T-helper 1 cell treated with Interleukin-12 subunit alpha and Interleukin-12 subunit beta and Interleukin-4 antibody, amounts not matched to agents 30 μg/mL and 1 μg/mL, for 36 hours (primary cell): Measurements from ENCODE around the gene TSC22D2.
"Not testable (repeated sequence)": the region's sequence is repeated elsewhere in the genome, so short reads cannot be mapped to it uniquely, and the experiment has no call there.

Source experiments
- H3K27ac Mint-ChIP-seq: one replicate; pipeline ENCODE4 v1.8.0; 2021; ENCODE audit warnings: mild to moderate bottlenecking, mixed read lengths
- H3K27me3 Mint-ChIP-seq: one replicate; pipeline ENCODE4 v1.8.0; 2021; ENCODE audit warnings: low read depth, mixed read lengths
- H3K36me3 Mint-ChIP-seq: one replicate; pipeline ENCODE4 v1.8.0; 2021; ENCODE audit warnings: low read depth, mixed read lengths
- H3K4me1 Mint-ChIP-seq: one replicate; pipeline ENCODE4 v1.8.0; 2021; ENCODE audit warnings: low read depth, mixed read lengths
- H3K4me3 Mint-ChIP-seq: one replicate; pipeline ENCODE4 v1.8.0; 2021; ENCODE audit warnings: mild to moderate bottlenecking, moderate library complexity, mixed read lengths
- H3K9me3 Mint-ChIP-seq: one replicate; pipeline ENCODE4 v1.8.0; 2021; ENCODE audit warnings: mixed read lengths

Gene TSC22D2

DNA sequence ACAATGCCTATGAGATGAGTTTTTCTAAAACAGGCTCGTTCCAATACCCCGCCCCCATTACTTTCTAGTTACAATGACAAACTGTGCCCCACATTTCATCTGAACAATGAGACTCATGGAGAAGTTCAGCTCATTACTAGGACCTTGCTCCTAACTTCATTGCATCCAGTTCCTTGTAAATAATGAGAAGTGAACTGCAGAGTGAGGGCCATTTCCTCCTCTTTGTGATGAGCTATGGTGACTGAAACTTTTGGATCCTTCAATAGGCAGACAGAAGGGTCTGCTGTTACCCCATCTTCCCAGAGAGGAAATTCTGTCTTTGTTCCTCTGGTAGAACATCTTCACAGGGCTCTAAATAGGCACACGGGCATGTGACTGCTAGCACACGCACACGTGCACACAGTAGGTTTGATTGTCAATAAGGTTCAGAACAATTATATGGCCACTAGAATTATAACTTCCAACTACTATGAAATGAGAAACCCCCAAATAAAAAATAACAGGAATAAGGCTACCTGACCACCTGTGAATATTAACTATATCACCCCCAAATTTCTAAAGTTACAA lies 86.4 kb downstream of the TSC22D2 start:
- no peak overlapping the region for H3K27ac Mint-ChIP-seq
- H3K27me3 Mint-ChIP-seq: peaks cover 7% of the 10 kb centered on the region
- H3K9me3 Mint-ChIP-seq: no peaks in the 10 kb centered on the region
- no peaks in the 10 kb centered on the region for H3K4me1 Mint-ChIP-seq
- H3K4me3 Mint-ChIP-seq: no peak overlapping the region
- H3K36me3 Mint-ChIP-seq: no peaks in the 10 kb centered on the region

DNA sequence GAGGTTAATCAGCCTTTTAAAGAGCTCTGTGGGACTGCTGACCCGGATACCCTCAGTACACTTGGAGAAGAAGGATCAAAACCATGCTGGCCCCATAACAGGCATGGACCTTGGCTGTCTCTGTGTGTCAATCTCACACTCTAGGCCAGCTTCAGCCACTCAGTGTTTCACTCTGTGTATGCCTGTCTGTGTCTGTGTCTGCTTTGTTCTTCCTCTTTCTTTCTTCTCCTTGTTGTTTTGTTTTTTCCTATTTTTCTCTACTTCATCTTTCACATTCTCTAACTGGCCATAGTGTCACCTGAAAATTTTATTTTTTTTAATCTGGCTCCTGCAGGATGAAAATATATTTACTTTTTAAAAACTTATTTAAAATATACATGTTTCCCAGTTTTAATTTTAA lies 87.1 kb downstream of the TSC22D2 start:
- Mint-ChIP-seq H3K9me3 (no peaks in the 10 kb centered on the region), H3K36me3 (no peaks in the 10 kb centered on the region), H3K4me3 (no peak overlapping the region), H3K27me3 (peaks cover 7% of the 10 kb centered on the region), H3K4me1 (no peaks in the 10 kb centered on the region), H3K27ac (no peak overlapping the region)

DNA sequence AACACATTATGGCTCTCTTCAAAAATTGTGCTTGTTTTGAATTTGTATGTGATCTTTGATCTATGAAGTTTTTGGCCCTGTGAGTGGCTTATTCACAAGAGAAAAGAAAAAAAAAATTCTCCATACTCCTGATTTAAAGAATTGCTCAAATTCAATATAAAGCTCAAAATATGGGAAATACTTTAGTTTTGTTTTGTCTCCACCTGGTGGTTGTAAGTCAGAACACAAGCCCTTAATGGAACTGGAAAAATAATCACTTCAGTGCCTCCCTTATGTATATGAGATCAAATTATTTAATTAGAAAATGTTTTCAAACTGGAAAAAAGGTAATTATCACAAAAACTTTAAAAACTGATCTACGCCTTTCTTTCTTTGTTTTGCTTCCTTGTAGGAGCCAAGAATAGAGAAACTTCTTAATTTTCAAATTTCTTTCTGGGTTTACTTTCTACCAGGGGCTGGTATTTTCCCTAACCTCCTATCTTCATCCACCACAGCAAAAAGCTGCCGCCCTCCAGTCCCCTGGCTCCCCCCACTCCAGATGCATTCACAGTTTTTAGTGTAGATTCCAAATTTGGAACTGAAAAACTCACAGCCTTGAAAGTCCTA lies 87.6 kb downstream of the TSC22D2 start:
- Mint-ChIP-seq H3K9me3 (no peaks in the 10 kb centered on the region), H3K27ac (no peak overlapping the region), H3K4me1 (no peaks in the 10 kb centered on the region), H3K27me3 (peaks cover 7% of the 10 kb centered on the region), H3K36me3 (no peaks in the 10 kb centered on the region), H3K4me3 (no peak overlapping the region)

DNA sequence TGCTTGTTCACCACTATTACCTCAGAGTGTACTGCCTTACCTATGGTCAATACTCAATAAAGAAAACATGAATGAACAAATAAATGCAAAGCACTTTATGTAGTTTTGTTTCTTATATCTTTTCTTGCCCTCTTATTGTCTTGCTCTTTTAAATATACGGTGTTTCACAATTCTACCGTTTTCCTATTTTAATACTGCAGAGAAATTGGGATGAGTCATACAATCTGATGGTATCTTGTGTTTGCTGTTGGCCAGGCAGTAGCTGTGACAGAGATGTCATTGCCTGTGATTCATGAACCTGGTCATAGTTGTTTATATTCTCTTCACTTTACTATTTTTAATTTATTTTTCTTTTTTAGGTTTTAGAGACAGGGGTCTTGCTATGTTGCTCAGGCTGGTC lies 89.9 kb downstream of the TSC22D2 start:
- Mint-ChIP-seq H3K27me3 (peaks cover 7% of the 10 kb centered on the region), H3K4me3 (no peak overlapping the region), H3K36me3 (peaks cover 2% of the 10 kb centered on the region), H3K4me1 (no peaks in the 10 kb centered on the region), H3K27ac (no peak overlapping the region), H3K9me3 (peaks cover 12% of the 10 kb centered on the region)

DNA sequence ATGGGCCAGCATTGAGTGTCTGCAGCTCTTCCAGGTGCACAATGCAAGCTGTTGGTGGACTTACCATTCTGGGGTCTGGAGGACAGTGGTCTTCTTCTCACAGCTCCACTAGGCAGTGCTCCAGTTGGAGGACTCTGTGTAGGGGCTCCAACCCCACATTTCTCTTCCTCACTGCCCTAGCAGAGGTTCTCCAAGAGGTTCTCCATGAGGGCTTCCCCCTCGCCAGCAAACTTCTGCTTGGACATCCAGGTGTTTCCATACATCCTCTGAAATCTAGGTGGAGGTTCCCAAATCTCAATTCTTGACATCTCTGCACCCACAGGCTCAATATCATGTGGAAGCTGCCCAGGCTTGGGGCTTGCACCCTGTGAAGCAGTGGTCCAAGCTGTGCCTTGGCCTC lies 92.9 kb downstream of the TSC22D2 start:
- not testable (repeated sequence) for H3K4me3 Mint-ChIP-seq, H3K27ac Mint-ChIP-seq, H3K27me3 Mint-ChIP-seq, H3K4me1 Mint-ChIP-seq, H3K36me3 Mint-ChIP-seq
- H3K9me3 Mint-ChIP-seq: peaks cover 12% of the 10 kb centered on the region

DNA sequence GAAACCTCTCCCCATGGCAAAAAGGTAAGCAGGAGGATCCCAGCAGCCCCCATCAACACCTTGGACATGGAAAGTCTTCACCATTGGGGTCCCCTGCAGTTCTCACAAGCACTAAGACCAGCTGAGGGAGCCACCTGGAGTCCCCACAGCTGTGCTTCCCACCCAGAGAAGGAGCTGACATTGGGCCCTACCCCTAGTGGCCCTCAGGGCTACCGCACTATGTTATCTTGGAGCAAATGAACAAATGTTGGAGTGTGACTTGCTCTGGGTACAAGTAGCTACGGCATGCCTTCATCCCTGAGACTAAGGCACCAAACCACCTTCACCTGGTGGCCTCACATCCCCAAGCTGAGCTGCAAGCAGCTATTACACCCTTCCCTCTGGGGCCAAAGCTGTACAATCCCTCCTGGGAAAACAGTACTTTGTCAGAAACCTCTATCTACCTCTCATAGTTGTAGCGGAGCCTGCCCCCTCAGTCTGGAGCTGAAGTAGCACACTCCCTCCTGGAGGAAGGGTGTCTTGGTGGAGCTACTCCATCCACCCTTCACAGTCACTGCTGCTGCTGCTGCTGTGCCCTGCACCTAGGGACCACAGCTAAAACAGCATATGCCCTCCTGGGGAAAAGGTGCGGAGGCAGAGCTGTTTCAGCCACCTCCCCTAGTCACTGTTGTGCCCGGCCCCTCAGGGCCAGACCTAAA lies 95.5 kb downstream of the TSC22D2 start:
- Mint-ChIP-seq H3K27me3 (peaks cover 8% of the 10 kb centered on the region), H3K9me3 (peaks cover 12% of the 10 kb centered on the region), H3K4me3 (no peak overlapping the region), H3K27ac (no peak overlapping the region), H3K36me3 (peaks cover 2% of the 10 kb centered on the region), H3K4me1 (no peaks in the 10 kb centered on the region)

DNA sequence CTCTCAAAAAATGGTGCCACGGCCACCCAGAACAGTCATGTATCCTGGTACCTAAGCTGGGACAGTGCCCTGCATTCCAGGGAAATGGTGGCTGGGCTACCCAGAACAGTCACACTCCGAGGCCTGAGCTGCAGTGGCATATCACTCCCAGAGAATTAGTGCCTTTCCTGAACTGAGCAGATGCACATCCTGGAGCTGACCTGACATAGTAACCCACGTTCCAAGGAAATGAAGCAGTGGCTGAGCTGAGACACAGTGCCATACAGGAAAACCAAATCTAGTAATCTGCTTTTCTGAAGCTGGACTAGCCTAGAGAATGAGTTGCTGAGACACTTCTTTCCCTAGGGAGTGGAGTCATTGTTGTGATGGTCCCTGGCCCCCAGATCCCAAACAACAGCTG lies 96.4 kb downstream of the TSC22D2 start:
- Mint-ChIP-seq H3K36me3 (peaks cover 2% of the 10 kb centered on the region), H3K27me3 (peaks cover 4% of the 10 kb centered on the region), H3K4me3 (no peak overlapping the region), H3K27ac (no peak overlapping the region), H3K4me1 (no peaks in the 10 kb centered on the region), H3K9me3 (peaks cover 12% of the 10 kb centered on the region)

DNA sequence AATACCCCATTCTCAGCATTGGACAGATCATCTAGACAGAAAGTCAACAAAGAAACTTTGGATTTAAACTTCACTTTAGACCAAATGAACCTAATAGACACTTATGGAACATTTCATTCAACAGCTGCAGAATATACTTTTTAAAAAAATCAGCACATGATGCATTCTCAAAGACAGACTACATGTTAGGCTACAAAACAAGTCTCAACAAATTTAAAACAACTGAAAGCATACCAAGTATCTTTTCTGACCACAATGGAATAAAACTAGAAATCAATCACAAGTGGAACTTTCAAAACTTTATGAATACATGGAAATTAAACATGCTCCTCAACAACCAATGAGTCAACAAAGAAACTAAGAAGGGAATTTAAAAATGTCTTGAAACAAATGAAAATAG lies 100.3 kb downstream of the TSC22D2 start:
- Mint-ChIP-seq H3K4me3 (no peak overlapping the region), H3K27me3 (peaks cover 10% of the 10 kb centered on the region)

DNA sequence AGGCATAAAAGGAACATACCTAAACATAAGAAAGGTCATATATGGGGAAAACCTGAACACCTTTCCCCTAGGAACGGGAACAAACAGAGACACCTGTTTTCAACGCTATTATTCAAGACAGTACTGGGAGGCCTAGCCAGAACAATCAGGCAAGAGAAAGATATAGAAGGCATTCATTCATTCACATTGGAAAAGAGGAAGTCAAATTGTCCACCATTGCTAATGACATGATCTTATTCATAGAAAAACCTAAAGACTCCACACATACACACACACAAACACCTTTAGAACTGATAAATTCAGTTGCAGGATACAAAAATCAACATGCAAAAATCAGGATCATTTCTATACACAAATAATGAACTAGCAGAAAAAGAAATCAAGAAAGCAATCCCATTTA lies 101.7 kb downstream of the TSC22D2 start:
- H3K9me3 Mint-ChIP-seq: no peaks in the 10 kb centered on the region
- no peak overlapping the region for H3K27ac Mint-ChIP-seq
- no peaks in the 10 kb centered on the region for H3K4me1 Mint-ChIP-seq
- H3K27me3 Mint-ChIP-seq: peaks cover 10% of the 10 kb centered on the region
- no peaks in the 10 kb centered on the region for H3K36me3 Mint-ChIP-seq
- no peak overlapping the region for H3K4me3 Mint-ChIP-seq

More for the DNA sequence above, 100.3 kb downstream of the TSC22D2 start:
- Mint-ChIP-seq H3K27ac (no peak overlapping the region), H3K9me3 (no peaks in the 10 kb centered on the region), H3K36me3 (no peaks in the 10 kb centered on the region), H3K4me1 (no peaks in the 10 kb centered on the region)

DNA sequence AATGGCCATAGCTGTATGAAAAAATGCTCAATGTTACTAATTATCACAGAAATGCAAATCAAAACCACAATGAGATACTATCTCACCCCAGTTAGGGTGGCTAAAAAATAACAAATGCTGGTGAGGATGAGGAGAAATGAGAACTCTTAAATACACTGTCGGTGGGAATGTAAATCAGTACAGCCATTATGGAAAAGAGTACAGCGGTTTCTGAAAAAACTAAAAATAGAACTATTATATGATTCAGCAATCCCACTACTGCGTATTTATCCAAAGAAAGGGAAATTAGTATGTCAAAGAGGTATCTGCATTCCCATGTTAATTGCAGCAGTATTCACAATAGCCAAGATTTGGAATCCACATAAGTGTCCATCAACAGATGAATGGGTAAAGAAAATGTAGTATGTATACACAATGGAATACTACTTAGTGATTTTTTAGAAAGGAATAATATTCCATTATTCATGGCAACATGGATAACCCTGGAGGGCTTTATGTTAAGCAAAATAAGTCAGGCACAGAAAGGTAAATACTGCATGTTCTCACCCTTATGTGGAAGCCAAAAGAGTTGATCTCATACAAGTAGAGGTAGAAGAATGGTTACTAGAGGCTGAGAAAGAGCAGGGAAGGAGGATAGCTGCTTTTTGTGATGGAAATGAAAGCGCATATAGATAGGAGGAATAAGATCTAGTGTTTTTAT lies 103.2 kb downstream of the TSC22D2 start:
- H3K4me1 Mint-ChIP-seq: peaks cover 2% of the 10 kb centered on the region
- H3K9me3 Mint-ChIP-seq: peaks cover 7% of the 10 kb centered on the region
- H3K4me3 Mint-ChIP-seq: no peak overlapping the region
- H3K27me3 Mint-ChIP-seq: peaks cover 18% of the 10 kb centered on the region
- no peaks in the 10 kb centered on the region for H3K36me3 Mint-ChIP-seq
- H3K27ac Mint-ChIP-seq: no peak overlapping the region

DNA sequence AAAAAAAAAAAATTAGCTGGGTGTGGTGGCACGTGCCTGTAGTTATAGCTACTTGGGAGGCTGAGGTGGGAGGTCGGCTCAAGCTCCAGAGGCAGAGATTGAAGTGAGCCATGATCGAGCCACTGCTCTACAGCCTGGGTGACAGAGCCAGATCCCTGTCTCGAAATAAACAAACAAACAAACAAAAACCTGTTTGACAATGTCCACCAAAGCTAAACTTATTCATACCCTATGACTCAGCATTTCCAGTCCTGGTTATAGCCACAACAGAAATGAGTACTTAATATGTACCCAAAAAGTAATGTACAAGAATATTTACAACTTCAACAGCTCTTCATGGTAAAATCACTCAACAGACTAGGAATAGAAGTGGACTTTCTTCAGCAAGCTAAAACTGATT lies 107.1 kb downstream of the TSC22D2 start:
- peaks cover 2% of the 10 kb centered on the region for H3K4me1 Mint-ChIP-seq
- H3K36me3 Mint-ChIP-seq: no peaks in the 10 kb centered on the region
- H3K27me3 Mint-ChIP-seq: peaks cover 7% of the 10 kb centered on the region
- H3K27ac Mint-ChIP-seq: no peak overlapping the region
- H3K9me3 Mint-ChIP-seq: peaks cover 18% of the 10 kb centered on the region
- H3K4me3 Mint-ChIP-seq: no peak overlapping the region
